HG03064 (cell line): Measurements from ENCODE around the gene C16orf54.
"Not testable (repeated sequence)": the region's sequence is repeated elsewhere in the genome, so short reads cannot be mapped to it uniquely, and the experiment has no call there.

Experiments
- ATAC-seq: cut with Tn5 transposase; IDR thresholded peaks from one replicate; pipeline ENCODE4 v1.9.1; 2021; ENCODE audit warnings: low read depth; ENCODE audit not compliant: unreplicated experiment

The C16orf54 gene

GRCh38 chr16:29770250-29770929 is 24.6 kb upstream of the C16orf54 start:
- ATAC-seq, result no peak

GRCh38 chr16:29769507-29769906 is 23.7 kb upstream of the C16orf54 start:
- ATAC-seq, result no peak

- ATAC-seq, result no peak
Measured at GRCh38 chr16:29767062-29767461, 21.3 kb upstream of the C16orf54 start.

- ATAC-seq, result no peak
Measured at GRCh38 chr16:29766571-29766970, 20.8 kb upstream of the C16orf54 start.

- ATAC-seq, result no peak
Measured at GRCh38 chr16:29765167-29766032, 19.6 kb upstream of the C16orf54 start.

GRCh38 chr16:29763326-29763725 is 17.5 kb upstream of the C16orf54 start:
- no peak for ATAC-seq

- ATAC-seq, result no peak
Measured at GRCh38 chr16:29761882-29762281, 16.1 kb upstream of the C16orf54 start.

- ATAC-seq, result not testable (repeated sequence)
Measured at GRCh38 chr16:29761280-29761651, 15.5 kb upstream of the C16orf54 start.

GRCh38 chr16:29760567-29761279 is 14.9 kb upstream of the C16orf54 start:
- no peak for ATAC-seq

GRCh38 chr16:29757950-29758466 is 12.2 kb upstream of the C16orf54 start:
- ATAC-seq, result no peak

- ATAC-seq, result not testable (repeated sequence)
Measured at GRCh38 chr16:29757086-29757485, 11.3 kb upstream of the C16orf54 start.

GRCh38 chr16:29756654-29757053 is 10.9 kb upstream of the C16orf54 start:
- no peak for ATAC-seq

GRCh38 chr16:29753516-29753915 is 7.7 kb upstream of the C16orf54 start:
- ATAC-seq, result no peak

- ATAC-seq, result not testable (repeated sequence)
Measured at GRCh38 chr16:29748760-29749149, 3.0 kb upstream of the C16orf54 start.

- ATAC-seq, result no peak
Measured at GRCh38 chr16:29747947-29748759, 2.4 kb upstream of the C16orf54 start.

GRCh38 chr16:29746518-29746917 is 728 bp upstream of the C16orf54 start:
- ATAC-seq, result not testable (repeated sequence)

GRCh38 chr16:29745121-29745852 is 503 bp downstream of the C16orf54 start:
- peak; percentile 22 for ATAC-seq

- ATAC-seq, result no peak
Measured at GRCh38 chr16:29744541-29745101, 1.2 kb downstream of the C16orf54 start.

- ATAC-seq, result no peak
Measured at GRCh38 chr16:29743827-29744531, 1.8 kb downstream of the C16orf54 start.
